ENCODE measurements around the gene COL5A2.

DNA sequence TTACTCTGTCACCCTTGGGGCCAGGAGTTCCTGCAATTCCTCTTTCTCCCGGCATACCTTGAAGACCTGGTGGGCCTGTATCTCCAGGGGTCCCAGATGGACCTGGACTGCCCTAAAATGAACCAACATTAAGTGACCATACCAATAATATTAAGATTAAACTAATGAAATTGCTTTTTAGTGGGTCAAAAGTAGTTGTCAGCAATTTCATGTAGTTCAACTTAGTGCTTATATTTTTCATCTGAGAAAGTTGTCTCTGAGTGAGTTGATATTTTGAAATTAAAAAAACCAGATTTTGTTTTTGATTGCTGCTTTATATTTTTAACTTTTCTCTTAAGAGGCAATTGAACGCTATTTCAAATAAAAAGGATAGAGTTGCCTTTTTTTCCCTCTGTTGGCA, 122.2 kb downstream of the COL5A2 start:
- no peak for TF ChIP-seq POLR2A (IDR thresholded peaks at IDR 0.05)
- TF ChIP-seq, protein P1, sequence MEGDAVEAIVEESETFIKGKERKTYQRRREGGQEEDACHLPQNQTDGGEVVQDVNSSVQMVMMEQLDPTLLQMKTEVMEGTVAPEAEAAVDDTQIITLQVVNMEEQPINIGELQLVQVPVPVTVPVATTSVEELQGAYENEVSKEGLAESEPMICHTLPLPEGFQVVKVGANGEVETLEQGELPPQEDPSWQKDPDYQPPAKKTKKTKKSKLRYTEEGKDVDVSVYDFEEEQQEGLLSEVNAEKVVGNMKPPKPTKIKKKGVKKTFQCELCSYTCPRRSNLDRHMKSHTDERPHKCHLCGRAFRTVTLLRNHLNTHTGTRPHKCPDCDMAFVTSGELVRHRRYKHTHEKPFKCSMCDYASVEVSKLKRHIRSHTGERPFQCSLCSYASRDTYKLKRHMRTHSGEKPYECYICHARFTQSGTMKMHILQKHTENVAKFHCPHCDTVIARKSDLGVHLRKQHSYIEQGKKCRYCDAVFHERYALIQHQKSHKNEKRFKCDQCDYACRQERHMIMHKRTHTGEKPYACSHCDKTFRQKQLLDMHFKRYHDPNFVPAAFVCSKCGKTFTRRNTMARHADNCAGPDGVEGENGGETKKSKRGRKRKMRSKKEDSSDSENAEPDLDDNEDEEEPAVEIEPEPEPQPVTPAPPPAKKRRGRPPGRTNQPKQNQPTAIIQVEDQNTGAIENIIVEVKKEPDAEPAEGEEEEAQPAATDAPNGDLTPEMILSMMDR (IDR thresholded peaks at IDR 0.05), result no peak

All from right lobe of liver (tissue), 4 donors.